Activated naive CD8-positive, alpha-beta T cell treated with anti-CD3 and anti-CD28 coated beads for 36 hours (primary cell): ENCODE results near the gene DMBX1. TPM values are rescaled to one million over a fixed set of nuclear protein-coding genes. Genes with fewer than 3 reads are reported as not detected.
A peak's percentile ranks its signal among the peaks of the same experiment; 100 is the strongest.

Experiments used
- DNase-seq: peaks from one replicate; pipeline ENCODE4 v3.0.0; 2021
- H3K27ac Mint-ChIP-seq: one replicate; pipeline ENCODE4 v1.8.0; 2022; ENCODE audit warnings: mild to moderate bottlenecking, moderate library complexity, mixed read lengths
- H3K27me3 Mint-ChIP-seq: one replicate; pipeline ENCODE4 v1.8.0; 2022; ENCODE audit warnings: mild to moderate bottlenecking, mixed read lengths
- H3K36me3 Mint-ChIP-seq: one replicate; pipeline ENCODE4 v1.8.0; 2021; ENCODE audit warnings: mild to moderate bottlenecking, mixed read lengths
- H3K4me1 Mint-ChIP-seq: one replicate; pipeline ENCODE4 v1.8.0; 2021; ENCODE audit warnings: mixed read lengths
- H3K4me3 Mint-ChIP-seq: one replicate; pipeline ENCODE4 v1.8.0; 2022; ENCODE audit warnings: mild to moderate bottlenecking, moderate library complexity, mixed read lengths
- H3K9me3 Mint-ChIP-seq: one replicate; pipeline ENCODE4 v1.8.0; 2022; ENCODE audit warnings: mixed read lengths
- total RNA-seq, 2 experiments: library from RNA; stranded (reverse); gene quantifications; one replicate each; pipeline ENCODE4 v1.2.3, GENCODE V29; 2021

DMBX1 gene
- not detected for total RNA-seq

DNA sequence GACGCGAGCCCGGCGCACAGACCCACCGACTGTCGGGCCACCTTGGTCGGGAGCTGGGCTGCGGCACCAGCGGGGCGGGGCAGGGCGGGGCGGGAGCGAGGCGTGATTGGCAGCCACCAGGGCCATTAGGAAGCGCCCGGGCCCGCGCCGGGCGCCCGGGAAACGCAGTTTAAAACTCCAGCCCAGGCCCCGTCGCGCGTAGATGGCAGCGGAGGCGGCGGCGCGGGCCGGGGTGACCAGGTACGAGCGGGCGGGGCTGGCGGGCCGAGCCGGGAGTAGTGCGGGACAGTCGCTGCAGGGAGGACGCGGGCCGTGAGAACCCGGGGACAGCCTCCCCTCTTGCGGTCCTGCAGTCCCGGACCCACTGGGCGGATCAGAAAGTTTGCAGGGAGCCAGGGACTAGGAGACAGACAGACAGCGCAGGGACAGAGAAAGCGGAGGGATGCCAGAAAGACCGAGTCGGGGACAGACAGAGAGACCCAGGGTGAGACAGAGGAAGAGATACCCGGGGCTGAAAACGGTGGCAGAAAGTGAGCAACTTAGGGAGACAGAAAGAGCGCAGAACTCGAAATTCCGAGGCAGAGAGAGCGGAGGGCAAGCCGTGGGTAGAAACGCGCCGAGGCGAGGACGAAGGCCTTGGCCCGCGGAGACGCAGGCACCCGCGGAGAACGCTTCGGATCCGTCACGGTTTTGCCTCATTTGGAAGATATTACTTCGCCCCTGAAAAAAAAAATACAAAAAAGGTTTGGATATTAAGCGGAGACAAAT is at the start of gene DMBX1:
TSS of gene DMBX1 (plus strand) at position 199 of the 768 bp plus-strand sequence. CDS start 17,175 bp downstream, outside the sequence.
- no peaks in the 10 kb centered on the region for H3K9me3 Mint-ChIP-seq
- peaks cover 95% of the 10 kb centered on the region for H3K27me3 Mint-ChIP-seq
- H3K4me1 Mint-ChIP-seq = peaks cover 28% of the 10 kb centered on the region
- peak; percentile 40 for DNase-seq
- peak within 1 kb of the TSS; percentile 73 for H3K4me3 Mint-ChIP-seq
- no peaks in the 10 kb centered on the region for H3K36me3 Mint-ChIP-seq
- H3K27ac Mint-ChIP-seq = peak within 1 kb of the TSS; percentile 54

DNA sequence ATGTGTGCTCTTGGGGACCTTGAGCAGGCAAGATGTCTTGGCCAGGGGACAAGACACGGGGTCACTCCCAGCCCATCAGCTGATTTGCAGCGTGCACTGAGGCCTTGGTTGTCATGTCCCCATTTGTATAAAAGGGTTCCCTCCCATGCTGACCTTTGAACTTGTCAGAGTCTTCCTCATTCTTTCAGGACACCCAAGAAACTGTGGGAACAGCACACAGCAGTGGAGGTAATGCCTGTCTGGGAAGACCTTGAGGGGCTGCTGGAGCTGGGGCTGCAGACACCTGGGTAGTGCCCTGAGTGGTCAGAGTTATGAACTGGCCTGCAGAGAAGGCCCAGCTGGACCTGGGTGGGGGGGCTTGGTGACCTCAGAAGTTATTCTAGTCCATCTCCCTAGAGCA is 49.2 kb upstream of the DMBX1 start:
- DNase-seq = no peak
- Mint-ChIP-seq H3K36me3 (no peaks in the 10 kb centered on the region), H3K4me3 (no peak overlapping the region), H3K4me1 (peaks cover 7% of the 10 kb centered on the region), H3K27me3 (peaks cover 7% of the 10 kb centered on the region), H3K27ac (no peak overlapping the region), H3K9me3 (no peaks in the 10 kb centered on the region)

DNA sequence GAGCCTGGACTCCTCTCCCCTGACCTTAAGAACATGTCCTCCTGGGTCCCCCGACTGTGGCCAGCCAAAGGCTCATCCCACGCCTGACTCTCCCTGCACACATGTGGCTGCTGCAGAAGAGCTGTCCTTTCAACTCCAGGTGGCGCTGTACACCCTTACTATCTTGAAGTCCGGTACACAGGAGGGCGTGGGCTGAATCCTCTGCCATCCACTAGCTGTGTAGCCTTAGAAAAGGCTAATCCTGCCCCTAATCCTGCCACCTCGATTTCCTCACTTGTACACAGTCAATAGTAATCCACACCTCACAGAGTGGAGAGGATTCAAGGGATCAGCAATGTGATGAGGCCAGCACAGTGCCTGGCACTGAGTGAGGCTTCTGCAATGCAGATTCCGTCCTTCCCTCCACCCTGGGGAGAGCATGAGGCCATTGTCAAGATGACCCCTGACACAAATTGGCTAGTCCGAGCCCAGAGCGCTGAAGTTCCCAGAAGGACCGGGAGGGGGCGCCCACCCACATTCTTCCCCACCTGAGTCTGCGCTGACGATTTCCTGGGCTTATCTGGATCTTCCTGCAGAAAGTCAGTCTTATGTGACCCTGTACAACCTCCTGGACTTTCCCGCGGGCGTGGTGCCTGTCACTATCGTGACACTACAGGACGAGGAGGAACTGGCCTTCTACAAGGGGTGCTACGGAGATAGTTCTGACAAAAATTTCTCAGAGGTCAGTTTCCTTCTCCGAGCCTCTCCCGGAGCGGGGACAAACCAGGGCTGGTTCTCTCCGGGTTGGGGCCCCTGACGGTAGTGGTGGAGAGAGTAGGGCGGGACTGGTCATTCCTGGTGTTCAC is 47.1 kb upstream of the DMBX1 start:
- Mint-ChIP-seq H3K4me3 (peak overlapping the region; percentile 85), H3K36me3 (no peaks in the 10 kb centered on the region), H3K4me1 (peaks cover 12% of the 10 kb centered on the region), H3K27ac (peak overlapping the region; percentile 4), H3K9me3 (no peaks in the 10 kb centered on the region), H3K27me3 (peaks cover 22% of the 10 kb centered on the region)
- DNase-seq = peak; percentile 68

DNA sequence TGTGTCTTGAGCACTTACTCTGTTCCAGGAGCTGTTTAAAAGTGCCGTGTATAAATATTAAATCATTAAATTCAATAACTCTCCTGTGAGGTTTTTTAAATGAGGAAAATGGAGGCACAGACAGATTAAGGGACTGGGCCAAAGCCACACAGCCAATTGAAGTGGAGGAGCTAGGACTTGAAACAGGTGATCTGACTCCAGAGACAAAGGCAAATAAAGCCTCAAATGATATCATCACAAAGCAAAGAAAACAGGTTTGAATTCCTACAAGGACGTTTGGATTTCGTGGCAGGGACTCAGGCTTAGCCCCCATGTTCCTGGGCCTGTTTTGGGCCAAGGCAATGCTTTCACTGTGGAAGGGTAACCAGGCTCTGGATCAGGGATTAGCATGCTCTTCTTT is 45.2 kb upstream of the DMBX1 start:
- Mint-ChIP-seq H3K4me1 (peaks cover 16% of the 10 kb centered on the region), H3K9me3 (no peaks in the 10 kb centered on the region), H3K36me3 (no peaks in the 10 kb centered on the region), H3K27me3 (peaks cover 42% of the 10 kb centered on the region), H3K27ac (no peak overlapping the region), H3K4me3 (no peak overlapping the region)
- DNase-seq = no peak

DNA sequence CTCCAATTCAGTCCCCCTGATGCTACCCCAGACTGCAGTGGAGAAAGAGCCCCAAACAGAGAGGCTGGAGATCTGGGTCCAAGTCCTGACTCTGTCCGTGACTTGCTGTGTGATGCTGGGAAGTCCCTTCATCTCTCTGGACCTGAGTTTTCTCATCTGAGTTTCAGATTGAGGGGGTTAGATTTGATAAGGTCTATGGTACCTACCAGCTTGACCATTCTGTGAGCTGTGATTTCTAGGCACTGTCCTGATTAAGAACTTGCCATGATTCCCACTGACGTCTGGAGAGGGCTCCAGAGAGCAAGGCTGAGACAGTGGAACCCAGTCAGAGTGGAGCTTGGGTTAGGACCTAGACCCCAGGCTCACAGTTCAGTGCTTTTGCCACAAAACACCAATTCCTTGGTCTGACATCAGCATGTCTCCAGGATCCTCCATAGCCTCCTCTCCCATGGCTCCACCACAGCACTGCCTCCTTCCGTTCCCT is 43.8 kb upstream of the DMBX1 start:
- H3K36me3 Mint-ChIP-seq = no peaks in the 10 kb centered on the region
- no peak for DNase-seq
- no peak overlapping the region for H3K4me3 Mint-ChIP-seq
- peaks cover 16% of the 10 kb centered on the region for H3K4me1 Mint-ChIP-seq
- no peaks in the 10 kb centered on the region for H3K9me3 Mint-ChIP-seq
- peaks cover 53% of the 10 kb centered on the region for H3K27me3 Mint-ChIP-seq
- H3K27ac Mint-ChIP-seq = no peak overlapping the region

- Mint-ChIP-seq H3K27ac (no peak overlapping the region), H3K4me1 (peaks cover 16% of the 10 kb centered on the region), H3K36me3 (no peaks in the 10 kb centered on the region), H3K27me3 (peaks cover 63% of the 10 kb centered on the region), H3K4me3 (no peak overlapping the region), H3K9me3 (no peaks in the 10 kb centered on the region)
- DNase-seq = peak; percentile 75
Observed at GRCh38 chr1:46446646-46447498, 42.8 kb upstream of the DMBX1 start.

GRCh38 chr1:46447499-46448108 is 42.0 kb upstream of the DMBX1 start:
- Mint-ChIP-seq H3K27me3 (peaks cover 67% of the 10 kb centered on the region), H3K36me3 (no peaks in the 10 kb centered on the region)

GRCh38 chr1:46448109-46448911 is 41.3 kb upstream of the DMBX1 start:
- Mint-ChIP-seq H3K4me3 (no peak overlapping the region), H3K27ac (no peak overlapping the region), H3K9me3 (no peaks in the 10 kb centered on the region), H3K36me3 (no peaks in the 10 kb centered on the region), H3K27me3 (peaks cover 70% of the 10 kb centered on the region), H3K4me1 (peaks cover 9% of the 10 kb centered on the region)
- DNase-seq = no peak

More at GRCh38 chr1:46447499-46448108, 42.0 kb upstream of the DMBX1 start:
- Mint-ChIP-seq H3K4me3 (no peak overlapping the region), H3K4me1 (peaks cover 11% of the 10 kb centered on the region), H3K27ac (no peak overlapping the region), H3K9me3 (no peaks in the 10 kb centered on the region)
- DNase-seq = no peak

DNA sequence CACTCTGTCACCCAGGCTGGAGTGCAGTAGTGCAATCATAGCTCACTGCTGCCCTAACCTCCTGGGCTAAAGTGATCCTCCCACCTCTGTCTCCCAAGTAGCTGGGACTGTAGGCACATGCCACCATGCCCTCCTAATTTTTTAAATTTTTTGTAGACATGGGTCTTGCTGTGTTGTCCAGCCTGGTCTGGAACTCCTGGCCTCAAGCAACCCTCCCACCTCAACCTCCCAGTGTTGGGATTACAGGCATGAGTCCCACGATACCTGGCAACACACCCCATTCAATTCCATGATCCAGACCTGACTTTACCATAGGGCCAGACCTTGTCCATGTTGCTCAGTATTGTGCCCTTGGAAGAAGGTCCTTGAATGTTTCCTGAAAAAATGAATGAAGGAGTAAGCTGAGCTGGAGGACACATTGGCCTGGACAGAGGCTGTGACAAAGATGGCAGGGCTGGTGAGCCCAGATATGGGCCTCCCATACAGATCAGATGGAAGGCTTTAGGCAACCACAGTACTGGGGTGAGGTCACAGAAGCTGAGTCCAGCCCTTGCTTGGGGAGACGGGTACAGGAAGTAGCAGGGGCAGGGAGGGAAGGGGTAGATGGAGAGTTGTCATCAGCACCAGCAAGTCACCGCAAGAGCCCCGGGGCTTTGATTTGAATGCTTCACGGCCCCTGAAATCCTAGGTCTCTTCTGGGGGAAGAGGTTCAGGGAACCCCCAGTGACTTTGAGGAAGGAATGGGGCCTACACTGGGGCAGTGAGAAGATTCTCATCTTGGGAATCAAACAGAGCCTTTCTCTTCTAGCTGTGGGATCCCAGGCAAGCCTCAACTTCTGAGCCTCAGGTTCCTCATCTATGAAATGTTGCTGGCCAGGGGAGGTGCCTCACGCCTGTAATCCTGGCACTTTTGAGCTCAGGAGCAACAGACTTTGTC is 40.1 kb upstream of the DMBX1 start:
- Mint-ChIP-seq H3K36me3 (no peaks in the 10 kb centered on the region), H3K27me3 (peaks cover 67% of the 10 kb centered on the region), H3K4me3 (no peak overlapping the region), H3K4me1 (peaks cover 9% of the 10 kb centered on the region), H3K9me3 (no peaks in the 10 kb centered on the region), H3K27ac (no peak overlapping the region)
- no peak for DNase-seq

- Mint-ChIP-seq H3K4me3 (no peak overlapping the region), H3K9me3 (no peaks in the 10 kb centered on the region), H3K4me1 (peaks cover 9% of the 10 kb centered on the region), H3K36me3 (no peaks in the 10 kb centered on the region), H3K27ac (no peak overlapping the region), H3K27me3 (peaks cover 69% of the 10 kb centered on the region)
- DNase-seq = no peak
Observed at GRCh38 chr1:46450160-46450517, 39.5 kb upstream of the DMBX1 start.

- Mint-ChIP-seq H3K4me1 (peaks cover 6% of the 10 kb centered on the region), H3K9me3 (no peaks in the 10 kb centered on the region), H3K36me3 (no peaks in the 10 kb centered on the region), H3K27me3 (peaks cover 56% of the 10 kb centered on the region), H3K27ac (no peak overlapping the region), H3K4me3 (no peak overlapping the region)
- DNase-seq = no peak
Observed at GRCh38 chr1:46451948-46452930, 37.4 kb upstream of the DMBX1 start.

GRCh38 chr1:46452931-46453325 is 36.7 kb upstream of the DMBX1 start:
- Mint-ChIP-seq H3K9me3 (no peaks in the 10 kb centered on the region), H3K27me3 (peaks cover 49% of the 10 kb centered on the region), H3K36me3 (no peaks in the 10 kb centered on the region), H3K4me1 (peaks cover 3% of the 10 kb centered on the region), H3K4me3 (no peak overlapping the region), H3K27ac (no peak overlapping the region)
- no peak for DNase-seq
